CD4-positive, alpha-beta T cell treated with Interleukin-6 at 100 ng/mL for 8 hours (primary cell): ENCODE measurements around the gene RPUSD3.
A peak's percentile ranks its signal among the peaks of the same experiment; 100 is the strongest.
"Not testable (repeated sequence)": the region's sequence is repeated elsewhere in the genome, so short reads cannot be mapped to it uniquely, and the experiment has no call there.

Experiments used
- DNase-seq: peaks from one replicate; pipeline ENCODE4 v3.0.0-alpha.2; 2020; ENCODE audit warnings: mixed read lengths, low spot score

Gene RPUSD3

DNA sequence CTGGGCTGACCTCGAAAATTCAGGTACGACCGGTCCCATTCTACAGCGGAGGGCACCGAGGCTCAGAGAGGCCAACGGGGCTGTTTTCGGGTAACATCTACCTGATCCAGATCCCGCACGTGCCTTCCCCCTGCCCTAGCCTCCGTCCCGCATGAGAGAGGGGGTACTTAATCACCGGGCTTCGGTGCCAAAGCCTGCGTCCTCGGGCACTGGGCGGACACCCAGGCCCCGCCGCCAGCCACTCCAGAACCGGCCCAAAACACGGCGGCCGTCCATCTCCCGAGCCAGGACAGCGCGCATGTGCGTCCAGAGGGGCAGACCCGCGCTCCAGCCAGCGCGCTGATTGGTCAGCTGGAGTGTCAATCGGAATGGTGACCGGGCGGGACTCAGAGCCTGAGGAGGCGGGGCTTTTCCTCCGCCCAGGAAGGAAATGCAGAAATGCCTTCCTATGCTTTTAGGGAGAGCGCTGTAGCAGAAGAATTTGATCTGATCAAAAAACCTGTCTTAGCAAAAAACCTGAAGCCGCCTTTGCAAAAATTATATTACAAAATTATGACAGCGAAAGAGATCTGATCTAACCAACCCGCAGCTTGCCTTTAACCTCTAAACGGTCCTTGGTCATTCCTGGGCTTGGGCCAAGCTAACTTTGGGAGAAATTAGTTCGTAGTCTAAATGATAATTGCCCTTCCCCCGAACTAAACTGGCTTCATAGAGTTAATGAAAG lies at the start of gene RPUSD3:
TSS of gene RPUSD3 (minus strand) at position 294 of the 724 bp plus-strand sequence. CDS start at position 276, 18 bp downstream.
- DNase-seq: peak; percentile 94

DNA sequence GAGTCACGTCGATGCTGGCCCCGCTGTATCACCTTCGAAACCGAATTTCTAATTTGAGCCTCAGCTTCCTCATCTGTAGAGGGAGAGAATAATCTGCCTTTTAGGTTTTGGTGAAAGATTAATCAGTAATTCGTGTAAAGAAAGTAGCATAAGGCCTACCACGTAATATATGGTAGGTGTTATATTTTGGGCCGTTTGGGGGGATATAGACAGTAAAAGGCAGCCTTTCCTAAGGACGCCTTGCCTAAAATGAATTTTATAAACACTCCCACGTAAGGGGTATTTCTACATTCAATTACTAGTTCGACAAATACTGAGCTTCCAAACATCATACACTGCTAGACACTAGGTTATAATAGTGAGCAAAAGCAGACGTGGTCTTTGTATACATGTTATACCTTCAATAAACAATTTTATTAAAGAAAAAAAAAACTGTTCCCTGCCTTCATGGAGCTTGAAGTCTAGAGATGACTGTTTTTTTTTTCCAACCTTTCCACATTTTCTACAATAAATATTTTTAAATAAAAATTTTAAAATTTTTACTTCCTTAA lies 47.3 kb upstream of the RPUSD3 start:
- no peak for DNase-seq

GRCh38 chr3:9890249-9891071 lies 46.7 kb upstream of the RPUSD3 start, which contains the start of gene JAGN1:
JAGN1 (plus strand) TSS chr3:9890610; CDS start chr3:9890723, 113 bp downstream.
- DNase-seq: peak; percentile 89

DNA sequence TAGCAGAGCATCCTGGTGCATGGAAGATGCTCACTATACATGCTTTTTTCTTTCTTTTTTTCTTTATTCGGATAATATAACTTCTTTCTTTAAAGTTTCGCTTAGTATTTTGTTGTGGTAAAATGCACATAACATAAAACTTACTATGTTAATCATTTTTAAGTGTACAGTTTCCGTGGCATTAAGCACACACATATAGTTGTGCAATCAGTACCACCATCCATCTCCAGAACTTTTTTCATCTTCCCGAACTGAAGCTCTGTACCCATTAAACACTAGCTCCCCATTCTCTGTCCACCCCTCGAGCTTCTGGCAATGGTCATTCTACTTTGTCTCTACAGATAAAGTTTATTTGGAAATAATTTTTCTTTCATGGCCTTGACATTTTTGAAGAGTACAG lies 45.6 kb upstream of the RPUSD3 start:
- no peak for DNase-seq

DNA sequence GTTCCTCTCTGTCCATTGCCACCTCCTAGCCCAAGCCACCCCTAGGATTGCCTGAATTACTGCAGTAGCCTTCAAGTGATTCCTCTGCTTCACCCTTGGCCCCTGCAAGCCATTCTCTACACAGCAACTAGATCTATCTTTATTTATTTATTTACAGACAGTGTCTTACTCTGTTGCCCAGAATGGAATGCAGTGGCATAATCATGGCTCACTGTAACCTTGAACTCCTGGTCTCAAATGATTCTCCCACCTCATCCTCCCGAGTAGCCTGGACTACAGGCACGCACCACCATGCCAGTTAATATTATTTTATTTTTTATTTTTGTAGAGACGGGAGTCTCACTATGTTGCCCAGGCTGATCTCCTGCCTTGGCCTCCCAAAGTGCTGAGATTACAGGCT lies 44.7 kb upstream of the RPUSD3 start:
- DNase-seq: no peak

GRCh38 chr3:9887480-9887879 lies 43.7 kb upstream of the RPUSD3 start:
- no peak for DNase-seq

DNA sequence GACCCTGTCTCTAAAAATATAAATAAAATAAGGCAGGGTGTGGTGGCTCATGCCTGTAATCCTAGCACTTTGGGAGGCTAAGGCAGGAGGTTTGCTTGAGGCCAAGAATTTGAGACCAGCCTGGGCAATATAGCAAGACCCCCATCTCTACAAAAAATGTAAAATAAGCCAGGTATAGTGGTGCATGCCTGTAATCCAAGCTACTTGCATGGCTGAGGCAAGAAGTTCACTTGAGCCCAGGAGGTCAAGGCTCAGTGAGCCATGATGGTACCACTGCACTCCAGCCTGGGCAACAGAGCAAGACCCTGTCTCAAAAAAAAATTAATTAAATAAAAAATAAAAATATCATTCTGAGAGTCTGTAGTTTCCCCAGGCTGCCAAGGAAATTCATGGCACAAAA lies 42.5 kb upstream of the RPUSD3 start:
- no peak for DNase-seq

DNA sequence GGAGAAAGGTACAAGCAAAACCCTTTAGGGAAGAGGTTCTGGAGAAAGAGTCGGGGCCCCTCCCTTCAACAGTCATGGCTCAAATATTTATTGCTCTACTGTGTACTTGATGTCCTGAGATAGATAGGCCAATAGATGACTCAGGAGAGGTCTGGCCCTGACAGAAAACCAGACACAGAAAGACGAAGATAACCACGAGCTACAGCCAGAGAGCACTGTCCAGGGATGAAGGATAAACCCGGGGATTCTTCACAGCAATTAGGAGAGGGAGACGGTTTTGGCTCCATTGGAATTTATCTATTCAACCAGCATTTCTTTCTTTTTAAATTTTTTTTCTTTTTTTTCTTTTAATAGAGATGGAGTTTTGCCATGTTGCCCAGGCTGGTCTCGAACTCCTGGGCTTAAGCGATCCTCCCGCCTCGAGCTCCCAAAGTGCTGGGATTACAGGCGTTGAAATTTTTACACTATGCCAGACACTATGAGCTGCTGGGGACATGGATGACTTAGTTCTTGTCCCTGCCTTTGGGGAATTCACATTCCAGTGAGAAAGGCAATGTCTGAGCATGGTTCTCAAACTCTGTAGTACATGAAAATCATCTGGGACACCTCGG lies 40.9 kb upstream of the RPUSD3 start:
- no peak for DNase-seq

- DNase-seq: no peak
These were observed 40.1 kb upstream of the RPUSD3 start for GRCh38 chr3:9883706-9884554.

DNA sequence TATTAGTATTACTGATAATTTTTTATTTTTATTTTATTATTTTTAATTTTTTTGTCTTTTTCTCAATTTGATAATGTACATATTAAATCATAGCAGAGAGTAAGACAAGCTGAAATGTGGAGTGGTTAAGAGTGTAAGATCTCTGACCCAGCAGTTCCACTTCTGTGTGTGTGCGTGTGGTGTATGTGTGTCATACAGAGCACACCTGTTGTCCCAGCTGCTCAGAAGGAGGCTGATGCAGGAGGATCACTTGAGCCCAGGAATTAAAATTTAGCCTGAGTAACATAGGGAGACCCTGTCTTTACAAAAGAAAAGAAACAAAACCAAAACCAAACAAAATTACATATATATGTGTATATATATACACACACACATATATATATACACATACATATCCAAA lies 37.6 kb upstream of the RPUSD3 start:
- no peak for DNase-seq

GRCh38 chr3:9879830-9880549 lies 36.2 kb upstream of the RPUSD3 start, which contains the start of gene CIDEC:
CIDEC (minus strand) TSS chr3:9880253; CDS start chr3:9878486, 1,767 bp downstream.
- DNase-seq: no peak

DNA sequence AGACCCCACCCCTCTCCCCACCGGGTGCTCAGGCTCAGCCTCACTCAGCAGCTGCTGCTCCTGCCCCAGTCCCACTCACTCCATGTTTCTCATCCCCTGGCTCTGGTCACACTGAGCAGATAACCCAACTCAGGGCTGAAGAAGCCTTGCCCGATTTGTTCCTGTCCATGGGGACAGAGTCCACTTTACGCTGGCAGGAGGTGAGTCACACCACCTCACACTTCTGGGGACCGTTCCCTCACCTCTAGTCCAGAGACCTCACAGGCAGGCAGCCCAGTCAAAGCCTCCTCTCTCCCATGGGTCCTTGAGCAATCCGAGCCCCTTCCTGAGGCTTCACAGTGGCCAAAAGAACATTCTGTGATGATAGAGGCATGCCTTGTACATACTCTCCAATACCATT lies 34.9 kb upstream of the RPUSD3 start:
- DNase-seq: no peak

DNA sequence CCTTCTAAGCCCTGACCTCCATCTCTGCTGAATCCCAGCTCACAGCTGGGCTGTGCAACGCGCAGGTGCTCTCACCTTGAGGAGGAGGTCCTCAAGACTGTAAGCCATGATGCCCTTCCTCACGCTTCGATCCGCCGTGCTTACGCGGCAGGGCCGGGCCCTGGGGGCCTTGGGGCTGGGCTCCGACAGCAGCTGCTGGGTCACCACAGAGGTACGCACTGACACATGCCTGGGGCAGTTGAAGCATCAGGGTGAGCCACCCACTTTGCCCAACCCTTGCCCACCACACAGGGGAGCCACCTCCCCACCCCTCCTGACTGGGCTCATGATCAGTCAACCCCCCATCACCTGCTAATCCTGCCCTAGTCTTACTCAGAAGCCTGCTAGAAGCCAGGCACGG lies 33.2 kb upstream of the RPUSD3 start:
- DNase-seq: no peak

DNA sequence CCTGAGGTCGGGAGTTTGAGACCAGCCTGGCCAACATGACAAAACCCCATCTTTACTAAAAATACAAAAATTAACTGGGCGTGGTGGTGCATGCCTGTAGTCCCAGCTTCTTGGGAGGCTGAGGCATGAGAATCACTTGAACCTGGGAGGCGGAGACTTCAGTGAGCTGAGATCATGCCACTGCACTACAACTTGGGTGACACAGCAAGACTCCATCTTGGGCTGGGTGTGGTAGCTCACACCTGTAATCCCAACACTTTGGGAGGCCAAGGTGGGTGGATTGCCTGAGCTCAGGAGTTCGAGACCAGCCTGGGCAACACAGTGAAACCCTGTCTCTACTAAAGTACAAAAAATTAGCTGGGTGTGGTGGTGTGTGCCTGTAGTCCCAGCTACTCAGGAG lies 32.4 kb upstream of the RPUSD3 start:
- not testable (repeated sequence) for DNase-seq

- no peak for DNase-seq
These were observed 31.6 kb upstream of the RPUSD3 start for GRCh38 chr3:9875448-9875847.

- not testable (repeated sequence) for DNase-seq
These were observed 28.3 kb upstream of the RPUSD3 start for GRCh38 chr3:9872067-9872466.

GRCh38 chr3:9870978-9871377 lies 27.2 kb upstream of the RPUSD3 start:
- DNase-seq: no peak

GRCh38 chr3:9869955-9870354 lies 26.1 kb upstream of the RPUSD3 start:
- DNase-seq: no peak

DNA sequence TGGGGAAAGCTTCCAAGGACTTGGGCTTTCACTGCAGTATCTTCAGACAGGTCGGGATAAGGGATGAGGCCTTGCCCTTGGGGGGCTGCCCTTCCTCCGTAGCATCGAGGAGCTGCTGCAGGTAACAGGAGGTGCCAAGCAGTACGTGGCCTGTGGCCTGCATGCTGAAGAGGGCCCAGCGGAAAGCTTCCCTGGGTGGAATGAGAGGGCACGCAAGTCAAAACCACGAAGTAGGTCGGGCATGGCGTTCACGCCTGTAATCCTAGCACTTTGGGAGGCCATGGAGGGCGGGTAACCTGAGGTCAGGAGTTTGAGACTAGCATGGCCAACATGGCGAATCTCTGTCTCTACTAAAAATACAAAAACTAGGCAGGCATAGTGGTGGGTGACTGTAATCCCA lies 23.3 kb upstream of the RPUSD3 start:
- no peak for DNase-seq

DNA sequence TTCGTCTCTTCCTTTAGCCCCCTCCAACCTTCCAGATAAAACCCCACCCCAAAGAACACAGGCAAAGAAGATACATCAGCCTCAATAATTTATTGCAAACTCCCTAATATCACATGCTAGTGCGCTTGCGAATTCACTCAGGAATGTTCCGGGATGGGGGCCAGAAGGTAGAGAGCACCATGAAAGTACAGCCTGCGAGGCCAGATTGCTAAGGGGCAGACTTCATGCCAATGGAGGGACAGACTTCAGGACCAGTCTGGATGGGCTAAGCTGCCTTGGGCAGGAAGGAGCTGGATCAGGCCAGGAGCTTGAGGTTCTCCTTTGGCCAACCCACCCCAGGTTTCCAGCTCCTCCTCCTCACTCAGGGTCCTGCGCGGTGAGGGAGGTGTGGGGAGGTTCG lies 22.8 kb upstream of the RPUSD3 start:
- no peak for DNase-seq

DNA sequence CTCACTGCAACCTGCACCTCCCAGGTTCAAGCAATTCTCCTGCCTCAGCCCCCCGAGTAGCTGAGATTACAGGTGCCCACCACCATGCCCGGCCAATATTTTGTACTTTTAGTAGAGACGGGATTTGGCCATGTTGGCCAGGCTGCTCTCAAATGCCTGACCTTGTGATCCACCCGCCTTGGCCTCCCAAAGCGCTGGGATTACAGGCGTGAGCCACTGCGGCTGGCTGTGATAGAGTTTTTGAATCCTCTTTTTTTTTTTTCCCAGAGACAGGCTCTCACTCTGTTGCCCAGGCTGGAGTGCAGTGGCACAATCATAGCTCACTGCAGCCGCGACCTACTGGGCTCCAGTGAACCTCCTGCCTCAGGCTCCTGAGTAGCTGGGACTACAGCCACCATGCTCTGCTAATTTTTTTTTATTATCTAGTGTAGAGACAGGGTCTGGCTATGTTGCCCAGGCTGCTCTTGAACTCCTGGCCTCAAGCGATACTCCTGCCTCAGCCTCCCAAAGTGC lies 21.4 kb upstream of the RPUSD3 start:
- not testable (repeated sequence) for DNase-seq
